Caki2 (cell line): Measurements from ENCODE around the gene ZFP57. TPM values are rescaled to one million over a fixed set of nuclear protein-coding genes. Genes with fewer than 3 reads are reported as not detected.
A peak's percentile ranks its signal among the peaks of the same experiment; 100 is the strongest.
"Not testable (repeated sequence)": the region's sequence is repeated elsewhere in the genome, so short reads cannot be mapped to it uniquely, and the experiment has no call there.

Experiments used
- DNase-seq: peaks from one replicate; pipeline ENCODE4 v3.0.0-alpha.2; 2015; ENCODE audit warnings: low read depth
- in situ Hi-C: cut with HindIII; loops from 2 replicates; pipeline ENCODE4 v1.10.0; 2016; ENCODE audit warnings: low sequenced_read_pairs, low pct_unique_long_range_greater_than_20kb, mixed read lengths
- total RNA-seq: library from RNA; depleted of rRNA; stranded (reverse); fragments of >200 nt; shearing (Covaris generic); gene quantifications from 2 replicates; pipeline ENCODE4 v1.2.3, GENCODE V29; 2014; ENCODE audit warnings: low replicate concordance

ZFP57 gene
- total RNA-seq, 1 experiment from 2014 or later: not detected

DNA sequence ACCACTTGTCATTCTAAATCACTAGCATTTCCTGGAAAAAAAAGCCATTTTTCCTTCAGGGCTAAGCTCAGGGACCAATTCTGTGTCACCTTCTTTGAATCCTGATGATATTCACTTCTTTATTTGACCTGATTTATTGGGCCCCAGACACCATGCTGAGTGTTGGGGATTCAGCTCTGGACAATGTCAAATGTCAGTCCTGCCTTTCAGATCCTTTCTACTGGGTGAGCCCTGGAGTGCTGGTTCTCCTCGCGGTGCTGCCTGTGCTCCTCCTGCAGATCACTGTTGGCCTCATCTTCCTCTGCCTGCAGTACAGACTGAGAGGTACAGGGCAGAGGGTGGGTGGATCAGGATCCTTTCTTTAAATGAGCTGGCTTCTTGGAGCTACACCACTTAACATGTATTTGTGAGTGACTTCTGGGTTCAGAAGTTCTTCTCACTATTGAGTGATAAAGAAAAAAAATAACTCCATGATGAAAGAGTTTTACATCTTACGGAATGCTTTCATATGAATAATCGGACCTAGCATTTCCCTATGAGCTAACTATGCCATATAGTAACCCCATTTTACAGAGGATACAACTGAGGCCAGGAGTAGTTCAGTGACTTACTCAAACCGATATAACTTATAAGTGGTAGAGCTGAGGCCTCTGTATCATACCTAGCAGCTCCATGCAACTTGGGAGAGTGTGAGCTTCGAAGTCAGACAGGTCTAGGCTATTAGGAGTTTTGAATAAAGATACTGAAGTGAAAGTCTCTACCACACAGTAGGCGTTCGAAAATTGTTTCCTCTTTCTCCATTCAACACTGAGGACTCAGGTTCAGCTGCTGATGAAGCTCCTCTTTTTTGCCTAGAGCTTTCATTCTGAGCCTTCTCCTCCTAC, 14.8 kb downstream of the ZFP57 start:
- no peak for DNase-seq
- in situ Hi-C loops: no loop called here

DNA sequence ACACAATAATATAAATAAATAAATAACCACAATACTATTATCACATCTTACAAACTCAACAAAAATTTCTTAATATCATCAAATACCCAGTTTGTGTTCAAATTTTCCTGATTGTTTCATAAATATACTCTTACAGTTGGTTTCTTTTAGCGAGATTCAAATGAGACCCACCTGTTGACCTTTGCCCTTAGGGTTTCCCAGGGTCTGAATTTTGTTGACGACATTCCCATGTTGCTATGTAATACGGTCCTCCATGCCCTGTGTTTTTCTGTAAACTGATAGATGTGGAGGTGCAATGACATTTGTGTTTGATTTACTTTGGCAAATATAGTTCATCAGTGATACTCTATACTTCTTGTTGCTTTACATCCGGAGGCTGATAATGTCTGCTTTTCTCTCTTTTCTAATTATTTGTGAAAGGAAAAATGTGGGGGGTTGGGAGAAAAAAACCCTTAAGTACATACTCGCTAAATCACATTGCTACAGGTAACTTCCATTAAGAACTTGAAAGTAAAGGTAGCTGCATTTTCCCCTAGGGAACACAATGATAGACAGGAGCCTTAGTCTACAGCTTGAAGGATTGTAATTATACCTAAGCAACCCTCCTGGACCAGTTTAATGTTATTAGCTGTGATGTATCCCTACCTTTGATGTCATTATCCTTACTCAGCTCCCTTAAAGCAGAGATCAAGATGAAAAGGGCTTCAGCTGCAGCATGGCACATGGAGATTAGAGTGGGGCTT, 17.5 kb downstream of the ZFP57 start:
- in situ Hi-C loops: no loop called here
- no peak for DNase-seq

DNA sequence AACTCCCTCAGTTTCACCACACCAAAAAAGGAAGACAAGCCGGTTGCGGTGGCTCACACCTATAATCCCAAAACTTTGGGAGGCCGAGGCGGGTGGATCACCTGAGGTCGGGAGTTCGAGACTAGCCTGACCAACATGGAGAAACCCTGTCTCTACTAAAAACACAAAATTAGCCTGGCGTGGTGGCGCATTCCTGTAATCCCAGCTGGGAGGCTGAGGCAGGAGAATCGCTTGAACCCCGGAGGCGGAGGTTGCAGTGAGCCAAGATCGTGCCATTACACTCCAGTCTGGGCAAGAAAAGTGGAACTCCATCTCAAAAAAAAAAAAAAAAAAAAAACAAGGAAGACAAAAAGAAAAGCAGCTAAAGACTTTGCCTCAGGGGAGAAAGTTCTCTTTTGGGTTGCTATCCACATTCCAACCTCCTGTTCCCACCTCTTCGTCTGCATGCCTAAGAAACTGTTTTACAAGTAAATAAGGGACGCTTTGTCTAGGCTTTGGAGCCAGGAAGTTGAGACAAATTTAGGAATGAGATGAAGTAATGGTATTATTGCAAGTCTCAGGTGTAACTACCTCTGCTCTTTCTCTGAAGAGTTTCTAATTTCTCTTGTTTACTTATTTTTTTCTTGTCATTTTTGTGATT, 19.3 kb downstream of the ZFP57 start:
- in situ Hi-C loops, DNase-seq: not testable (repeated sequence)

DNA sequence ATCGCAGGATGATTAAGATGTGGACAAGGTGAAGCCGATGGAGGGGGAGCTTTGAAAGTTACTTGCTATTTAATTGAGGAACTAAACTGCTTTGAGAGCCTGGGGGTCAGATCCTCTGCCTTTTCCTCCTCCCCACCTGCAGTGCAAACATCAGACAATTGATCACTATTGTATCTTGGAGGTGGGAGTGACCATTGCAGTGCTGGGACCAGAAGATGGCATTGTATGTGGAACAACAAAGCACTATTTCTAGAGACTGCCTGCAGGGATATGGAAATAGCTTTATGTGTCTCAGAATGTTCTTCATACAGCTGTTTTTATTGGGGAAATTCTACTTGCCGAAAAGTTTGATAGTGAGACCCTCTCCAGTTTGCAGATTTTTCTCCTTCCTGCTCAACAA, 19.9 kb downstream of the ZFP57 start:
- no peak for DNase-seq
- in situ Hi-C loops: no loop called here

DNA sequence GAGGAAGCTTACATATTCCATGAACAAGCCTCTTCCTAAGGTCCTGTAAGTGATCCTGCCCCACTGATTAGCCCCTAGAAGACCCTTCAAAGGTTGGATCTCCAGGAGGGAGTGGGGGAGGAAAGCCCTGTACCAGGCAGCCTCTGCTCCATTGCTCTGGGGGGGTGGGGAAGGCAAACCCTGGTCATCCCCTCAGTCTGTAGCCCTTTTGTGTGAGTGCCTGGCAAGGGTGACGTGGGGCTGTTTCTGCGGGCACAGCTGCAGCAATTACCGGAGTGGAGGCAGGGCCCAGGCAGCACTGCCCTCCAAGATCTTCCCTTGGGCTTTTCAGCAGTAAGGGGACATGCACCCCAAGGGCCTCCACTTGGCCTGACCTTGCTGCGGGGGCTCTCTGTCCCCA, 24.2 kb downstream of the ZFP57 start, which contains the start of gene MOG:
Gene MOG, plus strand, starts transcription at position 295 of the 400 bp plus-strand sequence. CDS start 118 bp downstream, outside the sequence.
- in situ Hi-C loops: no loop called here
- no peak for DNase-seq

DNA sequence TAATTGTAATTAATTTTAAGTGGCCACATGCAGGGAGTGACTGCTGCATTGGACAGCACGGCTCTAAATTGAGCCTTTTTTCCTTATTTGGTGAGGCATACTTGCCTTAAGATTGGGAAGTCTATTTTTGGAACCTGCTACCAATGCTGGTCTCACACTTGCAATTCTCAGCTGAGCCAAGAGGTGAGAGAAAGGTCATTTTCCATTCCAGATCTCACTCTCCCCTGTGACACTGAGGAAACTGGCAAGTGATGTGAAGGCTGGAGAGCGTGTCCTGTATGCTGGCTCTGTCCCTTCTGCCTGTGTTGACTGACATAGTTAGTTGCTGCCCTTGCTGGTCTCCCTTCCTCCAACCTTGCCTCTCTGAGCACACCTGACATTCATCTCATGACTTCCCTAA, 24.8 kb downstream of the ZFP57 start:
- no peak for DNase-seq
- in situ Hi-C loops: no loop called here

DNA sequence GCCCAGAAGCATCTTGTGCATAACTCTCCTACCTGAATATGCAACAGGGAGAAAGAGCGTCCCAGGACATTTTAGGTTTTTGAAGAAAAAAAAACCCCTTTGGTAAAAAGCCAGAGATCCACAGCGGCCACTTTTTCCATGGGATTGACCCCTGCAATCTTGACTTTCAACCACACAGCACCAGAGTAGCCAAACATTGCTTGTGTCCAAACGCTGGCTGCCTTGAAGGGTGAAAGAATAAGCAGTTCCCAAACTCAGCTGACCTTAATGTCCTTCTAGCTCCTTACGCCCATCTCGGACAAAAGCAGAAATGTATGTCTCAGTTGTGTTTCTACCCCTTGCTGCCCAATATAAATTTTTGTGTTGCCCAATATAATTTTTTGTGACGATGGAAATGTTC, 25.3 kb downstream of the ZFP57 start:
- no peak for DNase-seq
- in situ Hi-C loops: no loop called here

DNA sequence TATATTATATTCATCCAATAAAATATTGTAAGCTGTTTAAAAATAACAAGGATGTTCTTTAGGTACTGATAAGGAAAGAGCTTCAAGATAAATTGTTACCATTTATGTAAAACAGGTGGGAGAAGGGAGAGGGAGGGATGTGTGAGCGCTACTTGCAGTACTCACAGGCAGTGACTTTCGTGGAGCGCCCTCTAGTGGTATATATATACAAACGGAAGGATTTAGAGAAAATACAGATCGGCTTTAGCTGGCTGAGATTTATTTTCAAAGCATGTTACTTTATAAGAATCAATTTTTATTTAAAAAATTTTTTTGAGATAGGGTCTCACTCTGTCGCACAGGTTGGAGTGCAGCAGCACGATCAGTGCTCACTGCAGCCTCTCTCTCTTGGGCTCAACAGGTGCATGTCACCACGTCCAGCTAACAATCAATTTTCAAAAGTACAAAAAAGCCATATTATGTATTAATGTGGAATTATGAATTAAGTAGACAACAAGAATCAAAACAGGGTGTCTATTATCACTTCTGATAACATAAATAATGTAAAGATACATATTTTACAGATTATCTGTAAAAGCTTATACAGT, 27.4 kb downstream of the ZFP57 start:
- DNase-seq: peak; percentile 36

DNA sequence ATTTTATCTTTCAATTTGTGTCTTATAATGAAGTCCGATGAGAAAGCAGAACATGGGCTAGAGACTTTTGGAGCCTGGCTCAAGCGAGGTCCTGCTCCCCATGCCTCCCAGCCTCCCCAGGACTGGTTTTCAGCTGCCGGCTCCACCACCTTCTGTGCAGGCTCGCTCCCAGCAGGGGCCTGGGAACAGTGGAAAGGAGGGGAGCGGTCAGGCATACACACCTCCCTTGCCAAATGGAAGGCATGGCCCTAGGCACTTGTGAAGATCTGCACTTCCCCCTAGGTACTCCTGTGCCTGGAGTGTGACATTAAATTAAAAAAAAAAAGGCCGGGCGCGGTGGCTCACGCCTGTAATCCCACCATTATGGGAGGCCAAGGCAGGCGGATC, 28.8 kb downstream of the ZFP57 start:
- in situ Hi-C loops: no loop called here

More for the DNA sequence above, 27.4 kb downstream of the ZFP57 start:
- in situ Hi-C loops: no loop called here

DNA sequence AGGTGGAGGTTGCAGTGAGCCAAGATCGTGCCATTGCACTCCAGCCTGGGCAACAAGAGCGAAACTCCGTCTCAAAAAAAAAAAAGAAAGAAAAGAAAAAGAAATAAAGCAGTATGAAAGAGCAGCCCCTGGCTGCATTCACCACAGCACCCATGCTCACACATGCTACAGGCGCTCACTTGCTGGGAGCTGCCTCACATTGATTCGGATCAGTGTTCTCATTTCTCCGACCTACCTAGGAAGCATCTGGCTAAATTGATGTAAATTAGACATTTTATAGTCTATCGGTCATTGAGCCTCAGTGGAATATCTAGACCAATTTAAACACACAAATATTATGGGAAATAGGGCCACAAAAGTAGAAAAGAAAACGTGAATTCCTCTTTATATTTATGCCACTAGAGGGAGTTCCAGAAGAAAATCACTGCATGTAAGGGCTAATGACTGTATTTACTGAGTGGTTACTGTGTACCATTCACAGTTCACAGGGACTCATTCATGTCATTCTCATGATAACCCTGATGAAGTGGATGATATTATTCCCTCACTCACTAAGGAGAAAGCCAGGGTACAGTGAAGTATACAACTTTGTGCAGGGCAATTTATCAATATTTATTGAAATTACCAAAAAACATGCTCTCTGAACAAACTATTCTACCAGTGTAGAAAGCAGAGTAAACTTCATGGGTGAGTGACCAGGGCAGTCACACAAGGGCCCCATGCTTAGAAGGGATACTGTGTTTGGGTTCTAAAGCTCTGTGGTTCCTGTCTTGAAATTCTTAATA, 29.3 kb downstream of the ZFP57 start:
- peak; percentile 50 for DNase-seq
- in situ Hi-C loops: no loop called here

More for the DNA sequence above, 28.8 kb downstream of the ZFP57 start:
- no peak for DNase-seq

DNA sequence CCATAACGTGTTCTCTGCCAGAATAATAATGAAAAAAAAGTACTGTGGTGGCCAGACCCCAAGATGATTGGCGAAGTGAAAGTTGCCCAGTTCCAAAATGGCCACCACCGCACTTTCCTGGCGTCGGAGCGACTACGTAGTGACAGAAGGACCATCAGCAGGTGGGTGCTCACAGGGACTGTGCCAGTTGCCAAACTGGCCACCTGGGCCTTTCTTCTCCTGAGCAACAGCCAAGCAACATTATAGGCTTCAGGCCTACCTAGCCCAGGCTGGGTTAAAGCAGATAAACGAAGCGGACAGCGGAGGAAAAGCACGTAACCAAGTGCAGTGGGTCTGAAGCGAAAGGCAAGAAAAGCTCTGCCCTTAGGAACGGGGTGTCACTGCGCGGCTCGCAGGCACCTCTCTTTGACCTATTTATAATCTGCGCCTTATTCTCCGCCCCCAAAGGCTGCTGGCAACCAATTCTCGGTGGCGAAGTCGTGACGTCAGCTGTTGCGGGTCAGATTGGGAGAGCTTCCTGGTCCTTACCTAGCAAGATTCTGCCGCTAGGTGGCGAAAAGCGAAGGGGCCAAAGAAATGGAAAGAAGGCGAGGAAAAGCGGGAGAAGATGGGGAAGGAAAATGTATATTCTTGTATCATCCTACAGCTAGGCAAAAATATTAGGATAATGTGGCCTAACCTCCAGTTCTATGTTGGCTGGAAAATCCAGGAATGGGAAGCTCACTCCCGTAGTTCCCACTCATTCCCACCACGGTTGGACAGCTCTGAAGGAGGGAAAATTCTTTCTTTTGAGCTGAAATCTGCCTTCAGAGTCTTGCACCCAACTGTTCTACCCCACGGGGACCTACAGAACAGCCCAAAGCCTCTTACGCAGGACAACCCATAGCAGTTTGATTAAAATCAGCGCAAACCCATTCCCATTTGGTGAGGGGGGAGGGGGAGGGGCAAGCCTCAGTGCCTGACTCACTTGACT, 31.0 kb downstream of the ZFP57 start:
- peak; percentile 95 for DNase-seq
- in situ Hi-C loops: no loop called here

DNA sequence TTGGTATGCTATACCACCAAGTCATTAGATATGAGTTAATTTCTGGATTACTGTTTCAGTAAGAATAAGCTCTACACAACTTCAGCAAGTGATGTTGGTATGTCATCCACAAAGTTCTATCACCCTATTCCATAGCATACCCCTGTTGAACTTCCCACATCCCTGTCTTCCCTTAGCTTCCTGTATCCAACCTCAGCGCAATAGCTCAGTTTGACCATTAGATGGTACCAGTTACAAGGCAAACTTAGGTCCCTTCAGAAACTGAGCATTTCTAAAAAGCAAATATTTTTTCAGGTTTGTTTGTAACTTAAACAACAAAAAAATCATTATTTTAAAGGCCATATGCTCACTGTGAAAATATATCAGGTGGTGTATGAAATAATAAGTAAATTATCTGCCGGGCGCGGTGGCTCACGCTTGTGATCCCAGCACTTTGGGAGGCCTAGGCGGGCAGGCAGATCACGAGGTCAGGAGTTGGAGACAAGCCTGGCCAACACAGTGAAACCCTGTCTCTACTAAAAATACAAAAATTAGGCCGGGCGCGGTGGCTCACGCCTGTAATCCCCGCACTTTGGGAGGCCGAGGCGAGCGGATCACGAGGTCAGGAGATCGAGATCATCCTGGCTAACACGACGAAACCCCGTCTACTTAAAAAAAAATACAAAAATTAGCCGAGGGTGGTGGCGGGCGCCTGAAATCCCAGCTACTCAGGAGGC, 32.9 kb downstream of the ZFP57 start:
- no peak for DNase-seq
- in situ Hi-C loops: no loop called here

DNA sequence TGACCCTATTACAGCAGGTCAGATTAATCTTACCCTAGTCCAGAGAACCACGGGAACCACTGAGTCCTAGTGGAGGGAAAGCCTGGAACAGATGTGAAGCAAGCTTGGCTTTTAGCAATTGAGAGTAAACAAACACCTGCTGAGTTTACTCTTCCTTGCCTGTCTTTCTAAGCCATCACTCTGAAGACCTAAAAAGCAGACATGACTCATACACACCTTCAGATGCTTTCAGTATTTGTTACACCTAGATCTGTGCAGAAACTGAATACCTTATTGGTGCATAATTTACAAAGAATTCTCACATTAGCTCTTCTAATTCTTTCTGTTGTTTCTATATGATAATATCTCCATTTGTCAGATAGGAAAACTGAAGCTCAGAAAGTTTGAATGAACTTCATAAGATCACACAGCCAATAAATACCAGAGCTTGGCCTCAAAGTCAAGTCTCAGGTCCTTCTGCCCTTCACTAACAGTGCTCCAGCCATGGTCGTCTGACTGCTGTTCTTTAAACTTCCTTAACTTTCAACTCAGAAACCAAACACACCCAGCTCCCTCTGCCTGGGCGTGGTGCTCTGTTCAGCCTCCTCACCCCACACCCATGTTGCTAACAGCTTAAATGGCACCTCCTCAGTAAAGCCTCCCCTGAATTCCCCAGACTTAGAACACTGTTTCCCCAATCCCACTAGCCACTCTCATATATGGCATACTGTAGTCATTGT, 39.4 kb downstream of the ZFP57 start:
- DNase-seq: no peak
- in situ Hi-C loops: no loop called here

DNA sequence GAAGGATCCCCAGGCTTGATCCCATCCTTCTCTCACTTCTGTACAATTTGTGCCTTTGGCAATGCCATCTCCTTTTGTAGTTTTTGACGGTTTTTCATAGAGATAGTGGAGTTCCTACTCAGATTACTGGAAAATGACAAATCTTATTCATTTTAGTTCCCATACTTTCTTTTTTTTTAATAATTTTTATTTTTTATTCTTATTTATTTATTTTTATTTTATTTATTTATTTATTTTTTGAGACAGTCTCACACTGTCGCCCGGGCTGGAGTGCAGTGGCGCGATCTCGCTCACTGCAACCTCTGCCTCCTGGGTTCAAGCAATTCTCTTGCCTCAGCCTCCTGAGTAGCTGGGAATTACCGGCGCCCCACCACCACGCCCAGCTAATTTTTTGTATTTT, 43.7 kb downstream of the ZFP57 start:
- in situ Hi-C loops: no loop called here
- DNase-seq: no peak

DNA sequence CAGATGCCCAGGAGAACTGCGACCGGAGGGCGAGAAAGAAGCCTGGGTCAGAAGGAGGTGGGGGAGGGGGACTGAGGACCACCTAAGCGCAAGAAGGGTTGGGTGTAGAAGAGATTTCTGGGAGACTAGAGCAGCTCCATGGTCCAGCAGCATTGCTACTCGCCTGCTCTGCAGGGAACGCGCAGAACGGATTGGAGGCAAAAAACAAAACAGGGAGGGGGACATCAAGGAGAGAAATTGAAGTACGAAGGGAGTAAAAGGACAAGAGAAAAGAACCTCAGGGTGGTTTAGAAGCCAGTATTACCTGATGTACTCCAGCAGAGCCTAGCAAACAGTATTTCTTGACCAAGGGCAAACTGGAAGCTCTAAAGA, 47.4 kb downstream of the ZFP57 start:
- in situ Hi-C loops: no loop called here
- DNase-seq: no peak
